Thyroid gland (tissue), 4 donors: ENCODE measurements around the gene FGGY.

Experiments
- POLR2A ChIP-seq, 2 donors: fragments of 450-650 bp; IDR thresholded peaks; one replicate each; pipeline ENCODE4 v1.6.1; 2017; ENCODE audit warnings: antibody characterized with exemption in 2 of 2, mild to moderate bottlenecking in 2 of 2, moderate library complexity in 1 of 2
- TF ChIP-seq, protein P1 (sequence below), 6 experiments: fragments of 200-600 bp in 3 of 6; fragments of 450-650 bp in 3 of 6; sonication (generic) in 3 of 6; IDR thresholded peaks; one replicate each; pipeline ENCODE4 v1.5.1; 2016 to 2019; ENCODE audit warnings: antibody characterized with exemption in 6 of 6, mild to moderate bottlenecking in 2 of 6, inconsistent platforms in 1 of 6, moderate library complexity in 1 of 6

DNA sequence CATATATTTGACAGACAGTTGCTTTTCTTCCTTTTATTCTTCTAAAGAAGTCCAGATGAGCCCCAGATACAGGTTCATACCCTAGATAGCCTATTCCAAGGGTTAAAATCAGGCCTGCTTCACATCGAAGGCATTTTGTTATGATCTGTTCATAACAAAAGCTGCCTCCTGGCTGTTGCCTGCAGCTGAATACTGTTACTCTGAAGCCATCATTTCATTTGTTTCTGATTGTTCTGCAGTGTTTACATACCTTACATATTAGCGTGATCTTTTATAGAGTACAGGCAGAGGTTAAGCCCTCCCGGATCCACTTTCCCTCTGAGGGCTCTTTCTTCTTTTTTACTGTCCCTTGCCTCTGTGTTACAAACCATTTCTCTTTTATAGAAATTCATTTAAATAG lies 298.9 kb downstream of the FGGY start:
- TF ChIP-seq, protein P1, sequence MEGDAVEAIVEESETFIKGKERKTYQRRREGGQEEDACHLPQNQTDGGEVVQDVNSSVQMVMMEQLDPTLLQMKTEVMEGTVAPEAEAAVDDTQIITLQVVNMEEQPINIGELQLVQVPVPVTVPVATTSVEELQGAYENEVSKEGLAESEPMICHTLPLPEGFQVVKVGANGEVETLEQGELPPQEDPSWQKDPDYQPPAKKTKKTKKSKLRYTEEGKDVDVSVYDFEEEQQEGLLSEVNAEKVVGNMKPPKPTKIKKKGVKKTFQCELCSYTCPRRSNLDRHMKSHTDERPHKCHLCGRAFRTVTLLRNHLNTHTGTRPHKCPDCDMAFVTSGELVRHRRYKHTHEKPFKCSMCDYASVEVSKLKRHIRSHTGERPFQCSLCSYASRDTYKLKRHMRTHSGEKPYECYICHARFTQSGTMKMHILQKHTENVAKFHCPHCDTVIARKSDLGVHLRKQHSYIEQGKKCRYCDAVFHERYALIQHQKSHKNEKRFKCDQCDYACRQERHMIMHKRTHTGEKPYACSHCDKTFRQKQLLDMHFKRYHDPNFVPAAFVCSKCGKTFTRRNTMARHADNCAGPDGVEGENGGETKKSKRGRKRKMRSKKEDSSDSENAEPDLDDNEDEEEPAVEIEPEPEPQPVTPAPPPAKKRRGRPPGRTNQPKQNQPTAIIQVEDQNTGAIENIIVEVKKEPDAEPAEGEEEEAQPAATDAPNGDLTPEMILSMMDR (IDR thresholded peaks at IDR 0.05): no peak
- no peak for TF ChIP-seq POLR2A (IDR thresholded peaks at IDR 0.05)
